GM19035 (cell line): ENCODE measurements around the gene KIF2C.
"Not testable (repeated sequence)": the region's sequence is repeated elsewhere in the genome, so short reads cannot be mapped to it uniquely, and the experiment has no call there.

Experiments used
- ATAC-seq: cut with Tn5 transposase; IDR thresholded peaks from one replicate; pipeline ENCODE4 v1.9.1; 2021; ENCODE audit not compliant: unreplicated experiment

KIF2C gene

DNA sequence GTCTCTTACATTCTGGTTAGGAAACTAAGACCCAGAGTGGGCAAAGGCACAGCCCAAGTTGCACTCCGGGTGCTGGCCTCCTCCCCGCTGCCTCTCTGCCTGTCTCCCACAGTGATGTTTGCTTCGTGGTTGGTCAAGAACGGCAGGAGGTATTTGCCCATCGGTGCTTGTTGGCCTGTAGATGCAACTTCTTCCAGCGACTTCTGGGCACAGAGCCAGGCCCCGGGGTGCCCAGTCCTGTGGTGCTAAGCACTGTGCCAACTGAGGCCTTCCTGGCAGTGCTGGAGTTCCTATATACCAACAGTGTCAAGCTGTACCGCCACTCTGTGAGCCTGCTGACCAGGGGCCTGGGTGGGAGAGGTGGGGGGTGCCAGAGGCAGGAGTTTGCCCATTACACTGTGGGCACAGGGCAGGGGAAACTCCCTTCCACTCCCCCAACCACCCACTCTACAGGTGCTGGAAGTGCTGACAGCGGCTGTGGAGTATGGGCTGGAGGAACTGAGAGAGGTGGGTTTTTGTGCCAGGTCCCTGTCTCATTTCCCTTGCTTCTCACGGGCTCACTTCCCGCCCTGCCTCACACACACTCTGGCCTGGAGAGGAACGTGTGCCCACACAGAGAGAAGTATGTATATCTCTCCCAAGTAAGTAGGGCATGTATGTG is 70.6 kb downstream of the KIF2C start:
- ATAC-seq, result no peak

DNA sequence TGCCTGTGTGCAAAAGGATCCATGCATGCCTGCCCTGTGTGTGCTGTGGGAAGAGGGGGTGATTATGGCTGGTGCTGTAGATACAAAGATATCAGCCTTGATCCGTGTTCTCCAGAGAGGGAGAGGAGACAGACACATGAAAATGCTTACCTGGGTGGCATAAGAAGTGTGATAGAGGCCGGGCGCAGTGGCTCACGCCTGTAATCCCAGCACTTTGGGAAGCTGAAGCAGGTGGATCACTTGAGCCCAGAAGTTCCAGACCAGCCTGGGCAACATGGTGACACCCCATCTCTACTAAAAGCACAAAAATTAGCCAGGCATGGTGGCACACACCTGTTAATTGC is 71.1 kb downstream of the KIF2C start:
- ATAC-seq, result not testable (repeated sequence)

DNA sequence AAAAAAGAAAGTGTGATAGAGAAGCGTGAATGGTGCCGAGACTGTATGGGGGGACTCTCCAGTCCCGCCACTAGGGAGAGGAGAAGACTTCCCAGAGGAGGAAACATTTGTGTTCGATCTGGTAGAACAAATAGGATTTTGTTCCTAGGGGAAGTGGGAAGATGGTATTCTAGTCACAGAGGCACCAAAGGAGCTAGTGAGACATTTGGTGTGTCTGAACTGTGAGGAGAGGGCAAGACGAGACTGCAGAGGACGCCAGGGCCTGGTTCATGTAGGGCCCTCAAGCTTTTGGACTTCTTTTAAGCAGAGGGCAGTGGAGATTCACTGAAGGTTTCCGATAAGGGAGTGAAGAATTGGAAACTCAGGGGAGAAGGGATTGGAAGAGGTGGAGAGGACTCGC is 71.6 kb downstream of the KIF2C start:
- no peak for ATAC-seq

DNA sequence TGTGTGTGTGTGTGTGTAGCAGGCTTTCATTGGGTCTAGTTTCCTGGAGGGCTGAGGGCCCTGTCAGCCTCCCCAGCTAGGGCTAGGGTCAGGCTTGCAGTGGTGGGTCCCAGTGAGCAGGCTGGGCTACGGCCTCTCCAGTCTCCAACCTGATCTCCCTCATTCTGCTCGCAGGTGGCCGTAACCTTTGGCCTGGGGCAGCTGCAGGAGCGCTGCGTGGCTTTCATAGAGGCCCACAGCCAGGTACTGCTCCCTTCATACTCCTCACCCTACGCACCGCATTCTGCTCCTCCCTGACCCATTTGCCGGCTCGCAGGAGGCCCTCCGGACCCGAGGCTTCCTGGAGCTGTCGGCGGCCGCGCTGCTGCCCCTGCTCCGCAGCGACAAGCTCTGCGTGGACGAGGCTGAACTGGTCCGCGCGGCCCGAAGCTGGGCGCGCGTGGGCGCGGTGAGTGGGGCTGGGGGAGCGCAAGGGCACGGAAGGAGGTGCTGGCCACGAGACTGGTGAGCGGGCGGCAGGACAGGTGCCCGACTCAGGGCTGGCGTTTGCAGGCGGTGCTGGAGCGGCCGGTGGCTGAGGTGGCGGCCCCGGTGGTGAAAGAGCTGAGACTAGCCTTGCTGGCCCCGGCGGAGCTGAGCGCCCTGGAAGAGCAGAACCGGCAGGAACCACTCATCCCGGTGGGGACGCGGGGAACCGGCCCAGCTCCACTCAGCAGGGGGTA is 73.3 kb downstream of the KIF2C start:
- ATAC-seq, result no peak

DNA sequence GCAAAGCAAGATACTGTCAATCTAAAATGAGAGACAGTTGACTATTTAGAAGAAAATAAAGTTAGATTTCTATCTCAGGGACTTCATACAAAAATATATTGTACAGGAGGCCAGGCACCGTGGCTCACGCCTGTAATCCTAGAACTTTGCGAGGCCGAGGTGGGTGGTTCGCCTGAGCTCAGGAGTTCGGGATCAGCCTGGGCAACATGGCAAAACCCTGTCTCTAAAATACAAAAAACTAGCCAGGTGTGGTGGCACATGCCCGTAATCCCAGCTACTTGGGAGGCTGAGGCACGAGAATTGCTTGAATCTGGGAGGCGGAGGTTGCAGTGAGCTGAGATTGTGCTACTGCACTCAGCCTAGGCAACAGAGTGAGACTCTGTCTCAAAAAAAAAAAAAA is 76.3 kb downstream of the KIF2C start:
- not testable (repeated sequence) for ATAC-seq

DNA sequence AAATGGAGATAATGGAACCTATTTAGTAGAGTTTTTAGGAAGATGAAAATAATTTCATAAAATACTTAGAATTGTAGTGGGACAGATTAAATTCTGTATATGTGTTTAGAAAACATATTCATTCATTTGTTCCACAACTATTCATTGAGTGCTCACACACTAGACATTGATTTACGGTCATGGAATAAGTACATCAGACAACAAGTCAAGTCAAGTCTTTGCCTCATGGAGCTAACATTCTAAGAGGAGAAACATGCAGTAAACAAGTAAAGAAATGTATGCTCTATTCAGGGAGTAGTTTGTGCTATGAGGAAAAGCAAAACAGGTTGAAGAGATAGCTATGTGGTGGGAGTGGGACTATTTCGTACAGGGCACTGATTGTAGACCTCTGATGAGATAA is 77.7 kb downstream of the KIF2C start:
- no peak for ATAC-seq
